Large intestine (tissue), 3 donors: ENCODE data around the gene ADGRV1. TPM values are rescaled to one million over a fixed set of nuclear protein-coding genes. Genes with fewer than 3 reads are reported as not detected.

Experiments
- DNase-seq, 2 donors: peaks; one replicate each; pipeline versions ENCODE4 v3.0.0 to v3.0.0-alpha.2; 2013
- H3K27ac ChIP-seq: one replicate; pipeline ENCODE4 v1.5.1; 2013; ENCODE audit warnings: low read length
- H3K27me3 ChIP-seq: 2 replicates; pipeline ENCODE4 v1.6.1; 2013; ENCODE audit warnings: low read length; ENCODE audit not compliant: control insufficient read depth, insufficient read depth
- H3K36me3 ChIP-seq: 2 replicates; pipeline ENCODE4 v1.6.1; 2013; ENCODE audit warnings: low read length; ENCODE audit not compliant: control insufficient read depth, insufficient read depth
- H3K4me1 ChIP-seq: one replicate; pipeline ENCODE4 v1.6.1; 2013; ENCODE audit warnings: low read length; ENCODE audit not compliant: control insufficient read depth, insufficient read depth
- H3K4me3 ChIP-seq: one replicate; pipeline ENCODE4 v1.5.1; 2013; ENCODE audit warnings: low read length
- H3K9me3 ChIP-seq: one replicate; pipeline ENCODE4 v1.6.1; 2013; ENCODE audit warnings: mild to moderate bottlenecking, low read depth, low read length, moderate library complexity; ENCODE audit not compliant: control insufficient read depth
- WGBS: methylation state at CpG from one replicate; pipeline ENCODE4 v1.1.5; 2013; ENCODE audit warnings: low lambda C conversion rate; ENCODE audit not compliant: insufficient coverage; 5-methylcytosine and 5-hydroxymethylcytosine counted together
- polyA plus RNA-seq: library from polyadenylated mRNA; unstranded; fragments of 120-200 nt; gene quantifications from one replicate; pipeline ENCODE4 v1.2.1, GENCODE V29; 2013

The ADGRV1 gene
- polyA plus RNA-seq, 1 donor, result 3.0 TPM

DNA sequence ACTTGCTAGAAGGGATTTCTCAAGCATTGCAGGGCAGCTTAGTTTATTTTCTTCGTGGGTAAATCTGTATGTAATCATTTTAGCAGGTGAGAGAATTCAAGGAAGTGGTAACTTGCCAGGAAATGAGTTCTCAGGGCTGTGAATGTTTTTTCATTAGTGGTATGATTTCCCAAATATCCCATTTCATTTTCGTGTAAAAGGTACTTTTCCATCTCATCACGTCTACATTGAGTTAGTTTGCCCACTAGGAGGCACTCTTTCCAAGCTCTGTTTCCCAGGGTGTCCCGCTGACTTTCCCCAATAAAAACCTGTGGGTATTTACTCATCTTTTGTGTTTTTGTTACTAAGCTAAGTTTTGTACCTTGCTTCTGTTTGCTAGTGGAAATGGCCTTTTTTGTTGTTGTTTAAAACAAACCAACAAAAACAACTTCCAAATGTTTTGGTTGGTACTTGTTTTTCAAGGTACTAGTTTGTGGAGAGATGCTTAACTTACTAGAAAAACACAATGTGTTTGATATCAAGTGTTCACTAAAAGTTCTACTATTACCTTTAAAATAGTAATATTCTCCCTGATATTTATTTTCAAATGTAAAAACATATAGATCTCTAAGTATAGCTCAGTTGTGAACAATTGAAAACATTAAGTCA, 373.6 kb downstream of the ADGRV1 start:
- H3K27me3 ChIP-seq, result no peaks in the 10 kb centered on the region
- H3K27ac ChIP-seq, result no peak overlapping the region
- WGBS, result no CpG with 5 or more reads among the region's 4 CpGs
- no peaks in the 10 kb centered on the region for H3K9me3 ChIP-seq
- peak; percentile 29 to 50 for DNase-seq
- H3K4me3 ChIP-seq, result no peak overlapping the region
- peaks cover 4% of the 10 kb centered on the region for H3K4me1 ChIP-seq
- H3K36me3 ChIP-seq, result no peaks in the 10 kb centered on the region

DNA sequence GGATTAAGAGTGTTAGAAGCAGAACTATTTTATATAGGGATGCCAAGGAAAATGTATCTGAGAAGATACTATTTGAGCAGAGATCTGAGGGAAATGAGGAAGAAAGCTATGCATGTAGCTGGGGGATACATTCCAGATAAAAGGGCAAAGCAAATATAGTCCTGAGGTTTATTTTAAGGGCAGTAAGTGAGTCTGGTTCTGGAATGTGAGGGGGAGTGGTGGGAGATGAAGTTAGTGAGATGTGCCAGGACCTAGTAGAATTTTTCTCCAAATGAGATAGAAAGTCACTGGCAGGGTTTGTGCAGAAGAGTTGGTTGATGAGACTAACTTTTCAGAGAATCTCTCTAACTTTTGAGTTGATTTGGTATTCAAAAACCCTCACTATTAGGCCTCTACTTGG, 374.7 kb downstream of the ADGRV1 start:
- DNase-seq, result no peak
- peaks cover 4% of the 10 kb centered on the region for H3K4me1 ChIP-seq
- H3K27ac ChIP-seq, result no peak overlapping the region
- H3K4me3 ChIP-seq, result no peak overlapping the region
- no peaks in the 10 kb centered on the region for H3K27me3 ChIP-seq
- no peaks in the 10 kb centered on the region for H3K9me3 ChIP-seq
- no peaks in the 10 kb centered on the region for H3K36me3 ChIP-seq

DNA sequence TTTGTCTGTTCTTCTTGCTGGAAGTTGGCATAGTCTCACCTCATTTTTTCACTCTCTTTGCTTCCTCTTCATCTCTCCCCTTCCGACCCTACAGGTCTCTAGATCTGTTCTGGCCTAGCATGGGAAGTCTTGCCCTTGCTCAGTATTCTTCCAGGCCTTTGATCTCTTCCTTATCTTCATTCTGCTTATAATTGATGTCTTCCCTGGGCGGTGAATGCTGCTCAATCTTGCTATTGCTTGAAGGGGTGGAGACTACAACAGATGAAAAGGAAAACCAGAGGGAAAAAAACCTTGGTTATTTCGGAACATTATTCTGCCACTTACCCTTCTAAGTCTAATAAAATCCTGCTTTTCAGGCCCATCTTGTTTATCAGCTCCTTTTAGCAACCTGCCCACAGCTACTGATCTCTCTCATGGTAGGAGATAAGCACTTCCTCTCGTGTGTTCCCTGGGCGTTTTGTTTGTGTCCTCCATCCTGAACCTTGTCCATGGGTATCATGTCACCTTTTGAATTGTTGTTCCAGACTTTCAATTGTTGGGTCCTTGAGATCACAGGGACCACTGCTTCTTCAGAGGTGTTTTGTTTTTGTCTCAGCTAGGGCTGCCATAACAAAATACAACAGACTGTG, 375.6 kb downstream of the ADGRV1 start:
- Histone ChIP-seq H3K9me3 (no peaks in the 10 kb centered on the region), H3K27ac (no peak overlapping the region), H3K27me3 (no peaks in the 10 kb centered on the region), H3K4me1 (peaks cover 4% of the 10 kb centered on the region), H3K4me3 (no peak overlapping the region), H3K36me3 (no peaks in the 10 kb centered on the region)
- peak in 1 of 2 donors; percentile 24 for DNase-seq
- WGBS, result no CpG with 5 or more reads among the region's 5 CpGs

DNA sequence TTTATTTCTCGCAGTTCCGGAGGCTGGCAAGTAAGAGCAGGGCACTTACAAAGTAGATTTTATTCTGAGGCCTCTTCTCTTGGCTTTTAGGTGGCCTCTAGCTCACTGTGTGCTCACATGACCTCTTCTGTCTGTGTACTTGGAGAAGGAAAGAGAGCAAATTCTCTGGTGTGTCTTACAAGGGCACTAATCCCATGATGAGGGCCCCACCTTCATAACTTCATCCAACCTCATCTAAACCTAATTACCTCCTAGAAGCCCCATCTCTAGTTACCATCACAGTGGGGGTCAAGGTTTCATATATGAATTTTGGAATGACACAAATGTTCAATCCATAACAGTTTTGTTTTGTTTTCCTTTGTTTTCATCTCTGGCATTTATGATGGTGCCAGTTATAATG, 376.1 kb downstream of the ADGRV1 start:
- Histone ChIP-seq H3K4me1 (peaks cover 4% of the 10 kb centered on the region), H3K27me3 (no peaks in the 10 kb centered on the region), H3K27ac (no peak overlapping the region), H3K36me3 (no peaks in the 10 kb centered on the region), H3K4me3 (no peak overlapping the region), H3K9me3 (no peaks in the 10 kb centered on the region)
- no peak for DNase-seq
- no CpG with 5 or more reads among the region's 2 CpGs for WGBS

DNA sequence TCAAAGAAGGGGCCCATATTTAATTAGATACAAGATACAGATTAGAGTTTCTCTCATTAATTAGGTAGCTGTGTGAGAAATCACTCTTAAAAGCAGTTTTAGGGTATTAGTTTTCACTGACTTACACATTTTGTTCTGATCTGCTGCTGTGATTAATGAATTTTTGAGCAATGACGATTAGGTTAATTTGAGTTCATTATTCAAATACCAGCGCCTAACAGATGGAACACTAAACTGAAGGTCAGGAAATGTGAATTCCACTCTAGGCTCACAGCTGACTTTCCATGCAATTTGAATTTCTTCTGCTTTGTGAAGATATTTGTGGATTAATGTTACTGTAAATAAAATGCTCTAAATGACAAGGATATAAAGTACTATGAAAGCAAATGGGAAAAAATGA, 380.6 kb downstream of the ADGRV1 start:
- Histone ChIP-seq H3K4me1 (peaks cover 5% of the 10 kb centered on the region), H3K4me3 (no peak overlapping the region), H3K27ac (no peak overlapping the region), H3K9me3 (no peaks in the 10 kb centered on the region), H3K36me3 (no peaks in the 10 kb centered on the region), H3K27me3 (no peaks in the 10 kb centered on the region)
- WGBS, result 60% methylated on average over 1 of the region's 2 CpGs
- no peak for DNase-seq

DNA sequence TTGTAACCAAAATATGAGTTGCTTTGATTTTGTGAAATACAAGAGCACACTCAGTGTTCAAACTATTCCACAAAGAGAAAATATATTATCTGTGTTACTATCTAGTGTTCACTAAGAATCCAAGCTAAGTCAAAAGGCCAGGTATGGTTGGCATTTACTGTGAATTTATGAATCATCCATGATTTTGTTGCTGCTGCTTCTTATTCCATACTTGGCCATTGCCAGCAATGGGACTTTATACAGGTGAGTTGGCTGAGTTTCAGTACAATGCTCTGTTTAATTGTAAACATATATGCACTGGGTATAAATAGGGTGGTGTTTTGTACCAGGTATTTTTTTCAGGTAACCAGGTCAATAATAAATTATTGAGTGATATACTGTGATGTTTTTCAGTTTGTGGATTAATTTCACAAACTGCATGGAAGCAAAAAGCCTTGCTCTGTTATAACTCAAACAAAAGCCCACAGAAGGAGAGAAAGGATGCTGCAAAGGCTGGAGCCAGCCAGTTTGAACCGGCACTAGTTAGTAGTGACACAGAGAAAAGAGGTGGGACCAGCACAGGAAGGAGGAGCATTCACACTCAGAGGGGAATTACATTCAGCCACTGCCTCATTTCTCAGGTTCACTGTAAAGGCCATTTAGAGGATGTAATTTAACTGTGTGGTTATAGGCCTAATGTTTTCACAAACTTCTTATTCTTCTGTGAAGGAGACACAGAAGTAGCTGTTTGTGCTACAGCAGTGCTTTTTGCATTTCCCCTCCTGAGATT, 381.8 kb downstream of the ADGRV1 start:
- Histone ChIP-seq H3K9me3 (no peaks in the 10 kb centered on the region), H3K4me1 (peaks cover 3% of the 10 kb centered on the region), H3K27ac (no peak overlapping the region), H3K4me3 (no peak overlapping the region), H3K27me3 (no peaks in the 10 kb centered on the region), H3K36me3 (no peaks in the 10 kb centered on the region)
- DNase-seq, result peak; percentile 58 to 76
- no CpG with 5 or more reads among the region's 1 CpG for WGBS

DNA sequence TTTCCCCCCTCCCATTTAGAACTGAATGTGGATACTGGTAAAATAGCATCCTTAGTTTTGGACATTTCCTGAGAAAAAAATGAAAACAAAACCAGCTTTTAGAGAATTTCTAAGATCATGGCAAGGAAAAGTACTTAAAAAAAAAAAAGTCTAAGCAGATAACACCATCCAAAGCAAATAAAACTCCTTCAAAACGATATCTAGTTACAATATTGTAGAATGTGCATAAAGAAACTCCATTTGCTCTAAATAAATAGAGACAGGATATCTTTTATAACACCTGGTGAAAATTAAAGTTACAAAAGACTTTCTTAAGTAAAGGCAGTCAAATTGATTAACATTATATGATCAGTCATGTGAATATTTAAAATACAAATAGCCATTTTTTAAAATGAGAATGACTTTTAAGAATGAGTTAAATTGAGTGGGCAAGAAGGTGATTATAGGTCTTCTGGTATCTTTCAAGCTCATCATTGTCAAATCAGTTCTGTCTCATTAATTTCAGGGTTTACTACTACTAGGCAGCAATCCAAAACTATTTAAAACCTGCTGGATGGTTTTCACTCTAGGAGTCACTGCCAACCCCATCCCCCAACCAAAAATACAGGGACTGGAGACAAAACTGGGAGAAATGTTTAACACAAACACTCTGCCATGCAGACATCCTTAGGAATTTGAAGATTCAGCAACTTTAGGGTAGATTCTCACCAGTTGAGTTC, 382.6 kb downstream of the ADGRV1 start:
- Histone ChIP-seq H3K27me3 (no peaks in the 10 kb centered on the region), H3K36me3 (no peaks in the 10 kb centered on the region), H3K4me3 (no peak overlapping the region), H3K4me1 (peaks cover 3% of the 10 kb centered on the region), H3K27ac (no peak overlapping the region), H3K9me3 (no peaks in the 10 kb centered on the region)
- no CpG with 5 or more reads among the region's 1 CpG for WGBS
- no peak for DNase-seq

DNA sequence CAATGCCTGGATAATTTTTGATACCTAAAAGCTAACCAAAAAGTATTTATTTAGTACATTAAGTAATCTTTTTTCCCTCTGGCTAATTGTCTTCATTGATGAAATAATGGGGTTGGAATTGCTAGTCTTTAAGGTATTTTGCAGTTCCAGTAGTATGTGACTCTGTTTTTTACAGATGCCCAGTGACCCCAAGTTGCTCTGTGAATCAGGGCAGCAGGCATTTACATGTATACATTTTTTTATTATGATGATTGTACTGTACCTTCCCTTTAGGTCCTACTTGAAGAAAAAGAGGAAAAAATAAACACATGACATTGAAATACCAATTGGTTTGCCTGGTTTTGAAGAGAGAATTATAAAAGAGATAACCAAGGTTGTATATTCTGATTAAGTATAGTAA, 385.5 kb downstream of the ADGRV1 start:
- Histone ChIP-seq H3K4me3 (no peak overlapping the region), H3K9me3 (no peaks in the 10 kb centered on the region), H3K27me3 (no peaks in the 10 kb centered on the region), H3K36me3 (no peaks in the 10 kb centered on the region), H3K4me1 (peaks cover 3% of the 10 kb centered on the region), H3K27ac (no peak overlapping the region)
- no peak for DNase-seq

DNA sequence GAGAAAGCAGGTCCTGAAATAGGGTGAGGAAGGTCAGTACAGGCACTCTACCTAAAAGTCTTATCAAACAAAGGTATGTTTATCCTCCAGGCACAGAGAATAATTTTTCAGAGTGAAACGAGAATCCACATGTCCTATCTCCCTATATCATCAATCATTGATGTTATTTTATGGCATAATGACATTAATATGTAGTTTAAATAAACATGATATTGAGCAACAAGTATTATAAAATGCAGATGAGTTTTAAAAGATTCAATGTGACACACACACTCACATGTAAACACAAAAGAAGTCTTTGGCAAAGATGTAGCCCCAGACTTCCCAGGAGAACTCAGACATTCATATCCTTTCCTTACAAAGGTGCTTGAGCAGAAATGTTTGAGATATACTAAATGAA, 389.1 kb downstream of the ADGRV1 start:
- 20% methylated on average over 1 of the region's 1 CpG for WGBS
- Histone ChIP-seq H3K27me3 (no peaks in the 10 kb centered on the region), H3K4me3 (no peak overlapping the region), H3K9me3 (no peaks in the 10 kb centered on the region), H3K27ac (no peak overlapping the region), H3K4me1 (peaks cover 4% of the 10 kb centered on the region), H3K36me3 (no peaks in the 10 kb centered on the region)
- no peak for DNase-seq

DNA sequence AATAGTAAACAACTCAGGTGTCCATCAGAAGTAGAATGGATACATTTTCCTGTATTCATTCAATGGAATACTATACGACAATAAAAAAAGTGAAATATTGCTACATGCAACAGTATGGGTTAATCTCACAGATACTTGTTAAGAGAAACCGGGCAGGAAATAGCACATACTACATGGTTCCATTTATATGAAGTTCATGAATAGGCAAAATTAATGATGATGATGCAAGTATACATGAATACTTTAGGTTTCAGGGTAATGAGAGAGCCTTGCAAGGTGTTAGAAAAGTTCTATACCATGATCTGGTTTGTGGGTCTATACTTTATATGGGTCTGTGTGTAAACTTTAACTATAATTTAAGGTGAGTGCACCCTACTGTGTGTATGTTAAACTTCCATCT, 390.4 kb downstream of the ADGRV1 start:
- no CpG with 5 or more reads among the region's 2 CpGs for WGBS
- H3K27ac ChIP-seq, result peak overlapping the region; percentile 64
- peaks cover 4% of the 10 kb centered on the region for H3K4me1 ChIP-seq
- no peaks in the 10 kb centered on the region for H3K9me3 ChIP-seq
- H3K4me3 ChIP-seq, result no peak overlapping the region
- no peaks in the 10 kb centered on the region for H3K27me3 ChIP-seq
- DNase-seq, result no peak
- no peaks in the 10 kb centered on the region for H3K36me3 ChIP-seq
